ENCODE data around the gene KCNK15. TPM values are rescaled to one million over a fixed set of nuclear protein-coding genes. Genes with fewer than 3 reads are reported as not detected.

The KCNK15 gene
- total RNA-seq, 1 donor from 2014 or later = 0.77 TPM

- no peak for DNase-seq (ENCODE audit: low spot score)
- Mint-ChIP-seq H3K27me3 (ENCODE audit: low read depth) (peaks cover 24% of the 10 kb centered on the region), H3K9me3 (ENCODE audit: low read depth) (no peaks in the 10 kb centered on the region), H3K36me3 (ENCODE audit: low read depth) (no peaks in the 10 kb centered on the region), H3K4me1 (ENCODE audit: low read depth) (peaks cover 6% of the 10 kb centered on the region), H3K27ac (ENCODE audit: unreplicated experiment) (no peak overlapping the region), H3K4me3 (ENCODE audit: unreplicated experiment) (no peak overlapping the region)
- TF ChIP-seq CTCF (IDR thresholded peaks at IDR 0.05) = no peak
Measured at GRCh38 chr20:44784688-44785087, 39.0 kb downstream of the KCNK15 start.

GRCh38 chr20:44785768-44786167 is 40.1 kb downstream of the KCNK15 start:
- Mint-ChIP-seq H3K36me3 (ENCODE audit: low read depth) (no peaks in the 10 kb centered on the region), H3K27ac (ENCODE audit: unreplicated experiment) (no peak overlapping the region), H3K9me3 (ENCODE audit: low read depth) (no peaks in the 10 kb centered on the region), H3K27me3 (ENCODE audit: low read depth) (peaks cover 26% of the 10 kb centered on the region), H3K4me3 (ENCODE audit: unreplicated experiment) (no peak overlapping the region), H3K4me1 (ENCODE audit: low read depth) (peaks cover 11% of the 10 kb centered on the region)
- no peak for DNase-seq (ENCODE audit: low spot score)
- TF ChIP-seq CTCF (IDR thresholded peaks at IDR 0.05) = peak; percentile 67

- H3K4me3 Mint-ChIP-seq (ENCODE audit: unreplicated experiment) = no peak overlapping the region
- peaks cover 26% of the 10 kb centered on the region for H3K27me3 Mint-ChIP-seq (ENCODE audit: low read depth)
Measured at GRCh38 chr20:44787299-44787698, 41.6 kb downstream of the KCNK15 start.

GRCh38 chr20:44788706-44789456 is 43.2 kb downstream of the KCNK15 start:
- H3K4me1 Mint-ChIP-seq (ENCODE audit: low read depth) = peaks cover 24% of the 10 kb centered on the region
- no peaks in the 10 kb centered on the region for H3K9me3 Mint-ChIP-seq (ENCODE audit: low read depth)
- H3K36me3 Mint-ChIP-seq (ENCODE audit: low read depth) = no peaks in the 10 kb centered on the region
- H3K27me3 Mint-ChIP-seq (ENCODE audit: low read depth) = peaks cover 20% of the 10 kb centered on the region
- no peak for DNase-seq (ENCODE audit: low spot score)
- no peak for TF ChIP-seq CTCF (IDR thresholded peaks at IDR 0.05)
- no peak overlapping the region for H3K27ac Mint-ChIP-seq (ENCODE audit: unreplicated experiment)
- H3K4me3 Mint-ChIP-seq (ENCODE audit: unreplicated experiment) = no peak overlapping the region

More at GRCh38 chr20:44787299-44787698, 41.6 kb downstream of the KCNK15 start:
- Mint-ChIP-seq H3K9me3 (ENCODE audit: low read depth) (no peaks in the 10 kb centered on the region), H3K4me1 (ENCODE audit: low read depth) (peaks cover 24% of the 10 kb centered on the region), H3K36me3 (ENCODE audit: low read depth) (no peaks in the 10 kb centered on the region), H3K27ac (ENCODE audit: unreplicated experiment) (no peak overlapping the region)
- no peak for DNase-seq (ENCODE audit: low spot score)
- TF ChIP-seq CTCF (IDR thresholded peaks at IDR 0.05) = no peak

GRCh38 chr20:44790638-44791393 is 45.2 kb downstream of the KCNK15 start:
- Mint-ChIP-seq H3K9me3 (ENCODE audit: low read depth) (no peaks in the 10 kb centered on the region), H3K4me3 (ENCODE audit: unreplicated experiment) (no peak overlapping the region), H3K27ac (ENCODE audit: unreplicated experiment) (peak overlapping the region; percentile 72), H3K36me3 (ENCODE audit: low read depth) (no peaks in the 10 kb centered on the region), H3K4me1 (ENCODE audit: low read depth) (peaks cover 21% of the 10 kb centered on the region), H3K27me3 (ENCODE audit: low read depth) (peaks cover 15% of the 10 kb centered on the region)
- no peak for TF ChIP-seq CTCF (IDR thresholded peaks at IDR 0.05)
- no peak for DNase-seq (ENCODE audit: low spot score)

Measured in chondrocyte (in vitro differentiated cells).